Glutamatergic neuron (in vitro differentiated cells): ENCODE data around the gene SLC4A4. TPM values are rescaled to one million over a fixed set of nuclear protein-coding genes. Genes with fewer than 3 reads are reported as not detected.

Source experiments
- DNase-seq: peaks from one replicate; pipeline ENCODE4 v3.0.0; 2022
- H3K27ac Mint-ChIP-seq: one replicate; pipeline ENCODE4 v1.8.0; 2020; ENCODE audit warnings: mild to moderate bottlenecking, mixed read lengths, inconsistent platforms; ENCODE audit not compliant: unreplicated experiment
- H3K27me3 Mint-ChIP-seq: one replicate; pipeline ENCODE4 v1.8.0; 2020; ENCODE audit warnings: mild to moderate bottlenecking, moderate library complexity, mixed read lengths, inconsistent platforms; ENCODE audit not compliant: unreplicated experiment
- H3K36me3 Mint-ChIP-seq: one replicate; pipeline ENCODE4 v1.8.0; 2020; ENCODE audit warnings: mild to moderate bottlenecking, mixed read lengths, inconsistent platforms; ENCODE audit not compliant: unreplicated experiment
- H3K4me1 Mint-ChIP-seq: one replicate; pipeline ENCODE4 v1.8.0; 2020; ENCODE audit warnings: mild to moderate bottlenecking, low read depth, mixed read lengths, inconsistent platforms; ENCODE audit not compliant: unreplicated experiment
- H3K4me3 Mint-ChIP-seq: one replicate; pipeline ENCODE4 v1.8.0; 2020; ENCODE audit warnings: mild to moderate bottlenecking, mixed read lengths, inconsistent platforms; ENCODE audit not compliant: unreplicated experiment
- H3K9me3 Mint-ChIP-seq: one replicate; pipeline ENCODE4 v1.8.0; 2020; ENCODE audit warnings: mild to moderate bottlenecking, moderate library complexity, mixed read lengths, inconsistent platforms; ENCODE audit not compliant: unreplicated experiment
- CTCF ChIP-seq: fragments of 200-600 bp; sonication (generic); IDR thresholded peaks from one replicate; pipeline ENCODE4 v1.5.0; 2021; ENCODE audit not compliant: partially characterized antibody, unreplicated experiment
- total RNA-seq: library from RNA; stranded (reverse); fragmentation: NEBNext Ultra II Directional; extraction: Animal tissue kit (Norgen Biotek cat#: 25700); gene quantifications from one replicate; pipeline ENCODE4 v1.2.1, GENCODE V29; 2021; ENCODE audit not compliant: unreplicated experiment

SLC4A4 gene
- total RNA-seq, 1 donor from 2014 or later, result 0.86 TPM

GRCh38 chr4:71441186-71442169, 102.7 kb downstream of the SLC4A4 start:
- no peak for TF ChIP-seq CTCF
- no peaks in the 10 kb centered on the region for H3K9me3 Mint-ChIP-seq
- no peaks in the 10 kb centered on the region for H3K36me3 Mint-ChIP-seq
- no peak overlapping the region for H3K4me3 Mint-ChIP-seq
- H3K4me1 Mint-ChIP-seq, result no peaks in the 10 kb centered on the region
- DNase-seq, result no peak
- peaks cover 3% of the 10 kb centered on the region for H3K27me3 Mint-ChIP-seq
- no peak overlapping the region for H3K27ac Mint-ChIP-seq

GRCh38 chr4:71442336-71442735, 103.5 kb downstream of the SLC4A4 start:
- H3K27ac Mint-ChIP-seq, result no peak overlapping the region
- no peaks in the 10 kb centered on the region for H3K4me1 Mint-ChIP-seq
- no peaks in the 10 kb centered on the region for H3K9me3 Mint-ChIP-seq
- DNase-seq, result no peak
- H3K4me3 Mint-ChIP-seq, result no peak overlapping the region
- H3K36me3 Mint-ChIP-seq, result no peaks in the 10 kb centered on the region
- peaks cover 3% of the 10 kb centered on the region for H3K27me3 Mint-ChIP-seq
- TF ChIP-seq CTCF, result no peak

- H3K9me3 Mint-ChIP-seq, result no peaks in the 10 kb centered on the region
- no peak for DNase-seq
- TF ChIP-seq CTCF, result no peak
- H3K4me1 Mint-ChIP-seq, result no peaks in the 10 kb centered on the region
- no peak overlapping the region for H3K27ac Mint-ChIP-seq
- H3K36me3 Mint-ChIP-seq, result no peaks in the 10 kb centered on the region
- H3K27me3 Mint-ChIP-seq, result peaks cover 2% of the 10 kb centered on the region
- no peak overlapping the region for H3K4me3 Mint-ChIP-seq
Measured at GRCh38 chr4:71444395-71444794, 105.6 kb downstream of the SLC4A4 start.

GRCh38 chr4:71445811-71446210, 107.0 kb downstream of the SLC4A4 start:
- no peak overlapping the region for H3K4me3 Mint-ChIP-seq
- no peak overlapping the region for H3K27ac Mint-ChIP-seq
- H3K4me1 Mint-ChIP-seq, result no peaks in the 10 kb centered on the region
- H3K36me3 Mint-ChIP-seq, result no peaks in the 10 kb centered on the region
- no peaks in the 10 kb centered on the region for H3K9me3 Mint-ChIP-seq
- no peaks in the 10 kb centered on the region for H3K27me3 Mint-ChIP-seq
- no peak for DNase-seq
- TF ChIP-seq CTCF, result no peak

GRCh38 chr4:71446479-71447081, 107.8 kb downstream of the SLC4A4 start:
- H3K27ac Mint-ChIP-seq, result no peak overlapping the region

More at GRCh38 chr4:71446479-71447081, 107.8 kb downstream of the SLC4A4 start:
- TF ChIP-seq CTCF, result no peak
- H3K4me3 Mint-ChIP-seq, result no peak overlapping the region
- no peaks in the 10 kb centered on the region for H3K27me3 Mint-ChIP-seq
- H3K4me1 Mint-ChIP-seq, result no peaks in the 10 kb centered on the region
- H3K36me3 Mint-ChIP-seq, result no peaks in the 10 kb centered on the region
- peaks cover 2% of the 10 kb centered on the region for H3K9me3 Mint-ChIP-seq
- DNase-seq, result no peak
